ENCODE data around the gene MORC2. TPM values are rescaled to one million over a fixed set of nuclear protein-coding genes. Genes with fewer than 3 reads are reported as not detected.

Gene MORC2
- total and polyA plus RNA-seq, 2 of the 13 experiments (the other 11 are each of a cell fraction or from before 2014, with no cell fraction given): 11.9 to 18.3 TPM

- TF ChIP-seq HMGXB3 (CRISPR knock-in tag; IDR thresholded peaks at IDR 0.05; ENCODE audit: borderline replicate concordance) (no peak), ZNF761 (CRISPR knock-in tag; conservative IDR thresholded peaks at IDR 0.05) (no peak), ZNF660 (CRISPR knock-in tag; IDR thresholded peaks at IDR 0.05; ENCODE audit: borderline replicate concordance, low read depth) (no peak), E2F5 (CRISPR knock-in tag; conservative IDR thresholded peaks at IDR 0.05) (no peak), FOXA3 (CRISPR knock-in tag; IDR thresholded peaks at IDR 0.05) (peak; percentile 54; the same call in 1 of the 2 replicates), PLSCR1 (CRISPR knock-in tag; IDR thresholded peaks at IDR 0.05; ENCODE audit: borderline replicate concordance) (no peak), ZNF766 (CRISPR knock-in tag; IDR thresholded peaks at IDR 0.05; ENCODE audit: borderline replicate concordance) (no peak), SMAD3 (CRISPR knock-in tag; IDR thresholded peaks at IDR 0.05) (no peak), RELA (CRISPR knock-in tag; IDR thresholded peaks at IDR 0.05) (no peak), ZNF652 (CRISPR knock-in tag; IDR thresholded peaks at IDR 0.05; ENCODE audit: borderline replicate concordance, low read depth) (peak; percentile 70; the same call in 1 of the 2 replicates), HNRNPUL1 (IDR thresholded peaks at IDR 0.05; ENCODE audit: low read depth, low read length) (no peak), IRF9 (CRISPR knock-in tag; IDR thresholded peaks at IDR 0.05; ENCODE audit: borderline replicate concordance) (no peak), SOX13 (IDR thresholded peaks at IDR 0.05) (no peak), SOX13 (CRISPR knock-in tag; conservative IDR thresholded peaks at IDR 0.05 in 1 of 2, IDR thresholded peaks at IDR 0.05 in 1 of 2) (peak in 1 of 2 experiments; percentile 83; a peak in 2 of 4 replicates), NCOA5 (CRISPR knock-in tag; IDR thresholded peaks at IDR 0.05) (no peak), ZNF781 (CRISPR knock-in tag; IDR thresholded peaks at IDR 0.05; ENCODE audit: borderline replicate concordance, not compliant biosample characterization) (no peak), BRF2 (CRISPR knock-in tag; IDR thresholded peaks at IDR 0.05) (no peak), ATF2 (CRISPR knock-in tag; IDR thresholded peaks at IDR 0.05) (no peak), CENPX (CRISPR knock-in tag; IDR thresholded peaks at IDR 0.05) (no peak)
Observed at GRCh38 chr22:30985561-30986208, 17.1 kb upstream of the MORC2 start (continued).

Measured in HepG2 (cell line).